Fibroblast of mammary gland (primary cell): ENCODE data around the gene ZNF507.

Experiments used
- DNase-seq: peaks from one replicate; pipeline ENCODE4 v3.0.0-alpha.2; 2010; ENCODE audit warnings: low read depth
- H3K4me3 ChIP-seq: 2 replicates; pipeline ENCODE4 v1.5.1; 2011; ENCODE audit warnings: low read depth, mild to moderate bottlenecking, low read length, moderate library complexity; ENCODE audit not compliant: control insufficient read depth
- TF ChIP-seq, protein P1 (sequence below): conservative IDR thresholded peaks from 2 replicates; pipeline ENCODE4 v1.5.1; 2011; ENCODE audit warnings: low read depth, low read length, inconsistent platforms; ENCODE audit not compliant: control insufficient read depth, insufficient read depth

ZNF507 gene

DNA sequence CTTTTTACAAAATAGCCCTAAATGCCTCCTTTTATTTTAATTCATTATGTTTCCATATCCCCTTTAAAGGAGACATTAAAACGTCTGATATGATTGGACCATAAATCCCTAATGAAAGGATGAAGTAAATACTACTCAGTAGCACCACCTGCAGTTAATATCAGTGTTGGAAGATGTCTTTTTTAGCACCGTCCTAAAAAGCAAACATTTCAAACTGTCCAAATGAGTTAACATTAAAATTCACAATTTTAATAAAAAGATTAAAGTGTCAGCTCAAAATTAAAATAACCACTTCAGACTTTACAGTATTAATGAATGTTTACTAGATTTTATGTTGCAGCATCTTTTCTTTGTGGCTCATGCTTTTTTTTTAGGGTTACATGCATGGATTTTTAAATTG, 12.3 kb downstream of the ZNF507 start:
- DNase-seq = peak; percentile 23
- TF ChIP-seq, protein P1, sequence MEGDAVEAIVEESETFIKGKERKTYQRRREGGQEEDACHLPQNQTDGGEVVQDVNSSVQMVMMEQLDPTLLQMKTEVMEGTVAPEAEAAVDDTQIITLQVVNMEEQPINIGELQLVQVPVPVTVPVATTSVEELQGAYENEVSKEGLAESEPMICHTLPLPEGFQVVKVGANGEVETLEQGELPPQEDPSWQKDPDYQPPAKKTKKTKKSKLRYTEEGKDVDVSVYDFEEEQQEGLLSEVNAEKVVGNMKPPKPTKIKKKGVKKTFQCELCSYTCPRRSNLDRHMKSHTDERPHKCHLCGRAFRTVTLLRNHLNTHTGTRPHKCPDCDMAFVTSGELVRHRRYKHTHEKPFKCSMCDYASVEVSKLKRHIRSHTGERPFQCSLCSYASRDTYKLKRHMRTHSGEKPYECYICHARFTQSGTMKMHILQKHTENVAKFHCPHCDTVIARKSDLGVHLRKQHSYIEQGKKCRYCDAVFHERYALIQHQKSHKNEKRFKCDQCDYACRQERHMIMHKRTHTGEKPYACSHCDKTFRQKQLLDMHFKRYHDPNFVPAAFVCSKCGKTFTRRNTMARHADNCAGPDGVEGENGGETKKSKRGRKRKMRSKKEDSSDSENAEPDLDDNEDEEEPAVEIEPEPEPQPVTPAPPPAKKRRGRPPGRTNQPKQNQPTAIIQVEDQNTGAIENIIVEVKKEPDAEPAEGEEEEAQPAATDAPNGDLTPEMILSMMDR = peak; percentile 36
- H3K4me3 ChIP-seq = no peak overlapping the region

- TF ChIP-seq, protein P1 = no peak
- DNase-seq = no peak
- no peak overlapping the region for H3K4me3 ChIP-seq
Measured at GRCh38 chr19:32358321-32358720, 12.9 kb downstream of the ZNF507 start.

GRCh38 chr19:32359581-32359980, 14.2 kb downstream of the ZNF507 start:
- TF ChIP-seq, protein P1 = no peak
- no peak for DNase-seq
- no peak overlapping the region for H3K4me3 ChIP-seq

DNA sequence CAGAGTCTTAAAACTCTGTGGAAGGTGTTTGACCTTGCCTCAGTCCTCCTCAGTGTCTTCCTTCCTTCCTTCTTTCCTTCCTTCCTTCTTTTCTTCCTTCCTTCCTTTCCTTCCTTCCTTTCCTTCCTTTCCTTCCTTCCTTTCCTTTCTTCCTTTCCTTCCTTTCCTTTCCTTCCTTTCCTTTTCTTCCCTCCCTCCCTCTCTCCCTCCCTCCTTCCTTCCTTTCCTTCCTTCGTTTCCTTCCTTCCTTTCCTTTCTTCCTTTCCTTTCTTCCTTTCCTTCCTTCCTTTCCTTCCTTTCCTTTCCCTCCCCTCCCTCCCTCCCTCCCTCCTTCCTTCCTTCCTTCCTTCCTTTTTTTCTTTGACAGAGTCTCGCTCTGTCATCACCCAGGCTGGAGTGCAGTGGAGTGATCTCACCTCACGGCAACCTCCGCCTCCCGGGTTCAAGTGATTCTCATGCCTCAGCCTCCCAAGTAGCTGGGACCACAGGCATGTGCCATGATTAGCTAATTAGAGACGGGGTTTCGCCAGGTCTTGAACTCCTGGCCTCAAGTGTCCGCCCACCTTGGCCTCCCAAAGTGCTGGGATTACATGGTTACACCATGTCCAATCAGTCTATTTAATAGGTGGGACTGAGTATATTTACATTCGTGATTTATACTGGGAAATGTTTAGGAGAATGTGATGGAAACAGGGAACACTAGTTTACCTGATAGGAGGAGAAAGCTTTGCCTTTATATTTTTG, 16.3 kb downstream of the ZNF507 start:
- TF ChIP-seq, protein P1 = no peak
- no peak for DNase-seq
- no peak overlapping the region for H3K4me3 ChIP-seq

GRCh38 chr19:32362318-32362691, 16.9 kb downstream of the ZNF507 start:
- no peak overlapping the region for H3K4me3 ChIP-seq
- no peak for DNase-seq
- TF ChIP-seq, protein P1 = no peak

DNA sequence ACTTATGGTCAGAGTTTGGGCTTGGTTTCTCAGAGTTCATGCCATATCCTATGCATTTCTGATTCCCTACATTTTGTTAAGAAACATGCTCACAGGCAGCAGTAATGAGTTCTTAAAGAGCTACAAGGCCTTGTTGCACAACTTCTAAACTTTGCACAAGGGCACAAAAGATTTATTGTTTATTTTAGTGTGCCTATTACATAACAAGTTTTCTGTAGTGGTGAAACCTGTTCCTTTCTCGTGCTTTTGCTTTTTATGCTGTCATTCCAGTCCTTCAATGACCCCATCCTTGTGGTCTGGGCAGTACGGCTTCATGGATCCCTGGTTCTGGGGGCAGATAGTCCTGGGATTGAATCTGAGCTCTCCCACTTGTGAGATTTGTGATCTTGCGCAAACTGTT, 17.8 kb downstream of the ZNF507 start:
- no peak for DNase-seq
- H3K4me3 ChIP-seq = no peak overlapping the region
- TF ChIP-seq, protein P1 = no peak
